Fibroblast of pulmonary artery (primary cell): ENCODE results near the gene PPP1R37.

ENCODE experiments used
- DNase-seq: peaks from one replicate; pipeline ENCODE4 v3.0.0-alpha.2; 2010; ENCODE audit warnings: low read depth
- H3K4me3 ChIP-seq: replicated peaks from 2 replicates; pipeline ENCODE4 v1.5.1; 2011; ENCODE audit warnings: low read depth, mild to moderate bottlenecking, control low read depth, low read length, moderate library complexity
- TF ChIP-seq, protein P1 (sequence below): IDR thresholded peaks from 2 replicates; pipeline ENCODE4 v1.5.1; 2011; ENCODE audit warnings: mild to moderate bottlenecking, control low read depth, low read length, inconsistent platforms; ENCODE audit errors: missing control alignments

The PPP1R37 gene

DNA sequence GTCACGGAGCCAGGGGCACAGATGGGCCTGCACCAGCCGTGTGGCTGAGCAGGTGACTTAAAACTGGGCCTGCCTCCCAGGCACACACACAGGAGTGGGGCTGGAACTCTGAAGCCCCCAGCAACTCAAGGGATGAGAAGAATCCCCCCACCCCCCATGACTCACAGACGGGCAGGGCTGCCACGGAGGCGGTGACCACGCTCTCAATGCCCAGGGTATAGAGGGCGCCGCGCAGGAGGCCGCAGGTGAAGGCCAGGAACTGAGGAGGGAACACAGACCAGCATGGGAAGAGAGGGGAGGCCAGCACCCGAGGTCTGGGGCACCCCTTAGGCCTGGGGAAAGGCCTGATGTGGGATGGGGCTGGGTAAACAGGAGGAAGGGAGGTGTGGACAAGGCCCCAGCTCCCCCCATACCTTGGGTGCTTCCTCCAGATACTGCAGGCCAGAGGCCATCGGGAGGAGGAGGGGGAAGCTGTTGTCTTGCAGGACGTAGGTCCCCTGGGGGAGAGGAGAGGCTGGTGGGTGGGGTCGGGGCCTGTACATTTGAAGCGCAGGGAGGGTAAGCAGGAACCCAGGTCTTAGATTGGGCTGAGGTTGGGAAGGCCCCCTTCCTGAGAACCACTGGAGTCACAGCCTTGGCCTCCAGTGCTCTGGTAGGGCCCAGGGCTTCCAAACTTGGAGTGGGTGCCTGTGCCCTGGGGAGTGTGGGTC lies 70.9 kb downstream of the PPP1R37 start:
- H3K4me3 ChIP-seq = no peak overlapping the region
- TF ChIP-seq, protein P1, sequence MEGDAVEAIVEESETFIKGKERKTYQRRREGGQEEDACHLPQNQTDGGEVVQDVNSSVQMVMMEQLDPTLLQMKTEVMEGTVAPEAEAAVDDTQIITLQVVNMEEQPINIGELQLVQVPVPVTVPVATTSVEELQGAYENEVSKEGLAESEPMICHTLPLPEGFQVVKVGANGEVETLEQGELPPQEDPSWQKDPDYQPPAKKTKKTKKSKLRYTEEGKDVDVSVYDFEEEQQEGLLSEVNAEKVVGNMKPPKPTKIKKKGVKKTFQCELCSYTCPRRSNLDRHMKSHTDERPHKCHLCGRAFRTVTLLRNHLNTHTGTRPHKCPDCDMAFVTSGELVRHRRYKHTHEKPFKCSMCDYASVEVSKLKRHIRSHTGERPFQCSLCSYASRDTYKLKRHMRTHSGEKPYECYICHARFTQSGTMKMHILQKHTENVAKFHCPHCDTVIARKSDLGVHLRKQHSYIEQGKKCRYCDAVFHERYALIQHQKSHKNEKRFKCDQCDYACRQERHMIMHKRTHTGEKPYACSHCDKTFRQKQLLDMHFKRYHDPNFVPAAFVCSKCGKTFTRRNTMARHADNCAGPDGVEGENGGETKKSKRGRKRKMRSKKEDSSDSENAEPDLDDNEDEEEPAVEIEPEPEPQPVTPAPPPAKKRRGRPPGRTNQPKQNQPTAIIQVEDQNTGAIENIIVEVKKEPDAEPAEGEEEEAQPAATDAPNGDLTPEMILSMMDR = no peak
- no peak for DNase-seq

DNA sequence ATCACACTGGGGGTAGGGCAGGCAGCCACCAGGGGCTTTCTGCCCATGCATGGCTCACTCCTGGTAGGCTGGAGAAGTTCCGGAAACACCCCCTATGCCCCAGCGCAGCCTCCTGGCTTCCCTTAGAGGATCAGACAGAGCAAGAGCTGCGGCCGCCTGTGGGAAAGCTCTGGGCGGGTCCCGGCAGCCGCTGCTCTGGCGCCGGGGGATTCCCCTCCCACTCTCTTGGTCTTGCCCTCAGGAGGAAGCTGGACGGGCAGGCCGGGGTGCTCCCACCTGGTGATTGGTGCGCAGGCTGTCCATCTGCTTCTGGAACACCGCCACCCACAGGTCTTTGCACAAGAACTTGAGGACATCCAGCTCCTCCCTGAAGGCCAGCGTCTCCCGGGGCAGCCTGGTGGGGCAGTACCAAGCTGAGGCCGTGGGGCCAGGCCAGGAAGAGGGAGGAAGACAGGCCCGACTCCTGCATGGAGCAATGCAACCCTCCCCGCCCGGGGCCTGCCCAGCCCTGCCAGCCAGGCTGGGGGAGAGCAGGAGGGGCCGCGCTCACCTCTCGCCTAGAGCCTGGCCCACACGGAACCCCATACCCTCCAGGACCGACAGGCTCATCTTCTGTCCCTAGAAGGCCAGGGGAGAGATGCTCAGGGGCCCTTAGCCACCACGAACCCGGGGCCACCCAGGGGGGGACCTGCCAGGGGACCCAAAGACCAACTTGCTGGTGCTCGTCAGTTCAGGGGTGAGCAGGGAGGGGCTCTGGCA lies 71.8 kb downstream of the PPP1R37 start:
- DNase-seq = peak; percentile 81
- H3K4me3 ChIP-seq = no peak overlapping the region
- TF ChIP-seq, protein P1 = peak; percentile 2

DNA sequence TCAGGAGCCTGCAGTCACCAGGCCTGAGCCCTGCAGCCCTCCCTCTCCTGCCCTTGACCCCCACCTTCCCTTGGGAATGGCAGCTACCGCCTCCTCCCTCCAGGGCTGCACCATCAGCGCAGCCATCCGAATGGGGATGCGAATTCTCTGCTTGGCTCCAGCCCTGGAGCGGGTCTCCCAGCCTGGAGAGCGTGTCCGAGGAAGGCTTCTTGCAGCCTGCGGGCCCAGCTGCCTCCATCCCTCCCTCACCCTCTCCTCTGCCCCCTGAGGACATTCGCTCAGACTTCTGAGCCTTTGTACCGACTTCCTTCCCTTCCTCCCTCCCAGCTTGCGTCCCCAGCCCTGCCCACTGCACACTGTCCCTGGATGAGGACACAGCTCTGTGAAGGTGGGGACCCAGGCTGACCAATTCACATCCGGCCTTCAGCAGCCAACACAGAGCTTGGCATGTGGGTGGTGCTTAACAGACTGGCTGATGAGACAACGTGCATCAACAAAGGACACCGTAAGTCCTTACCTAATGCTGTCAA lies 73.8 kb downstream of the PPP1R37 start:
- TF ChIP-seq, protein P1 = no peak
- DNase-seq = no peak
- no peak overlapping the region for H3K4me3 ChIP-seq

DNA sequence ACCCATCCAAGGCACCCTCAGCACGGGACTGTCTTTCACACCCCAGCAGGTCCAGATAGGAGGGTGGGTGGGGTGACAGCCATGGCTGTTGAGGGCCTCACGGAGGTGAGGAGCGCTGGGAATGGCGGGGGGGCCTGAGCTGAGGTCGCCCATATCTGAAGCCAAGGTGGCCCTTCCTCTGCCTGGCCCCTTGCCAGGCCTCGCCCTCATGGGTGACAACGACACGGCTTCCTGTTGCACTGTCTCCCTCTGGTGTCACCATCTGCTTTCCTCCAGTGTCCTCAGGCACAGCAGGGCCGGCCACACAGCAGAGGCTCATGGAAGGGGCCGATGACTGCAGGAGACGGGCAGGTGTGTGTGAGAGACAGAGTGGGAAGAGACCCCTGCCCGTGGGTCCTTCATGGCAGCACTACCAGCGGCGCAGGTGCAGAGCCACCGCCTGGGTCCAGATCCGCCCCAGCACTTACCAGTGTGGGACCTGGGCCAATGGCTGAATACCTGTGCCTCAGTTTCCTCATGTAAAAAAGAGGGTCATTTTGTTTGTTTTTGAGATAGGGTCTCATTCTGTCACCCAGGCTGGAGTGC lies 75.9 kb downstream of the PPP1R37 start:
- no peak overlapping the region for H3K4me3 ChIP-seq
- TF ChIP-seq, protein P1 = no peak
- no peak for DNase-seq

DNA sequence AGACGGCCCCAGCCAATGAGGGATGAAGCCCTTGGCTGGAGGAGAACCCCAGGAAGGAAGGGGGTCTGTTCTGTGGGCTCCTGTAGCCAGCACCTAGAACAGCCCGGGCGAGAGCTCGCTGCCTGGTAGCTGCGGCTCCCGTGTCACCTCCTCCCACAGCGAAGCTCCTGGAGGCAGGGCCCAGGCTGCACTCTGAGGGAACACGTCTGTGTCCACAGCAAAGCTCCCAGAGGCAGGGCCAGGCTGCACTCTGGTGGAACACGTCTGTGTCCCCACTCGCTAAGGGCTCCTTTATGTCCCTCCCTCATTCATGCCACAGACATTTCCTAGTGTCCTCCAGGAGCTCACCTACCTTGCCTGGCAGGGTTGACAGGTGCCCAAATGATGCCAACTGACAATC lies 76.6 kb downstream of the PPP1R37 start:
- TF ChIP-seq, protein P1 = no peak
- DNase-seq = no peak

DNA sequence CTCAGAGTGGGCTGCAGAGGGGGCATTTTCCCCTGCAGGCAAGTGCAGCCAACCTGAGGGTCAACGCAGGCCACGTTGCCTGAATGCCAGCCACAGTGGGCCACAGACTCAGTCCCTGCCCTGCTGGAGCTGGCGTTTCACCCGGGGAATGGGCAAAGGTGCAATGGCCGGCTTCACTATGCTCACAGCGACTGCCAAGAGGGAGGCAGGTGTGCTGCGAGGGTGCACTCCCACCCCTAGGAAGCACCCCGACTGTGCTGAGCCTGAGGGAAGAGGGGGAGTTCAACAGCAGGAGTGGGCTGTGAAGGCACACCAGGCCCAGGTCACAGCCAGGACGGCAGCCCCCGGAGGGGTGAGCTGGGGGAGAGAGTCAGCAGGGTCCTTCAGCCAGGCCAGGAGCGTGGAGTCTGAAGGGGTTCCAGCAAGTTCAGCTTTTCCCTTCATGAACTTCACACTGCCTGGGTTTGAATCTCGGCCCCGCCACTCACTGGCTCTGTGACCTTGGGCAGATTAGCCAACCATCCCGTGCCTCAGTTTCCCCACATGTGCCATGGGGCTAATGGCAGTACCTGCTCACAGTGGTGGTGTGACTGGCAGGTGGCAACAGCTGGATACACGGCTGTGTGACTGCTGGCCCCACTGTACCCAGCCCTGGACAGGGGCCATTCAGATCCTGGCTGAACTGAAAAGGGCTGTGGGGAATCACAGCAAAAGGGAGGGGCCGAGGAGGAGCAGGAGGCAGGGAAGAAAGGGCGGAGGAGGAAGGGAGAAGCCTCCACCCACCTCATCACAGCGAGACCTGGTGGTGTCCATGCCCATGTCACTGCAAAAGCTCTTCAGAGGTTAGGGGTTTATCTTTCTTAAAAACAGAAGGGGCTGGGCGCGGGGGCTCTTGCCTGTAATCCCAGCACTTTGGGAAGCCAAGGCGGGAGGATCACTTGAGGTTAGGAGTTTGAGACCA lies 77.4 kb downstream of the PPP1R37 start:
- no peak for DNase-seq
- H3K4me3 ChIP-seq = no peak overlapping the region
- TF ChIP-seq, protein P1 = no peak

More for the DNA sequence above, 76.6 kb downstream of the PPP1R37 start:
- no peak overlapping the region for H3K4me3 ChIP-seq
